Pulmonary artery endothelial cell (primary cell): Measurements from ENCODE around the gene KRT31. TPM values are rescaled to one million over a fixed set of nuclear protein-coding genes. Genes with fewer than 3 reads are reported as not detected.
"Not testable (repeated sequence)": the region's sequence is repeated elsewhere in the genome, so short reads cannot be mapped to it uniquely, and the experiment has no call there.

Experiments
- DNase-seq: peaks from one replicate; pipeline ENCODE4 v3.0.0-alpha.2; 2011; ENCODE audit warnings: low read depth, low spot score
- total RNA-seq: library from RNA; depleted of rRNA; stranded (reverse); fragments of >200 nt; gene quantifications from 2 replicates; pipeline ENCODE4 v1.2.3, GENCODE V29; 2014

The KRT31 gene
- total RNA-seq, 1 donor from 2014 or later = not detected

DNA sequence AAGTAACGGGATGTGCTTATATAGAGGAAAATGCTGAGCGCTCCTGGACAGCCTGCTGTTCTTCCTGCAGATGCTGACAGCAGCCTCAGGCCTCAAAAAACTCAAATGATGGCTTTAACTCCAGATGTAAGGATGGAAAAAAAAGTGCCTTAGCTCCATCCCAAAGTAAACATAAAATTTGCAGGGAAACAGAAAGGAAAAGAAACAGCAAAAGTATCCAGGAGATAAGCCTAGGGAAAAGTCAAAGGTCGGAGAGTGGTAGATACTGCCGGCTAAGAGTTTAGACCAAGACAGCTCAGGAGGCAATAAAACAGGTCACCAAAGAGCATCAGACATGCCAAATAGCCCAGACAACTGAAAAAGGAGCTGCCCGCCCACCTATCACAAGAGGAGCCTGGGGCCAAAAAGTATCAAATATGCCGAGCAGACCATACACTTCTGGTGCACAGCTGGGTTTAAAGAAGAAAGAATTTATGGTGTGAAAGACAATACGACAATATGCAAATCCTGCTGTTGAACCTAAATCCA, 6.9 kb downstream of the KRT31 start:
- no peak for DNase-seq

DNA sequence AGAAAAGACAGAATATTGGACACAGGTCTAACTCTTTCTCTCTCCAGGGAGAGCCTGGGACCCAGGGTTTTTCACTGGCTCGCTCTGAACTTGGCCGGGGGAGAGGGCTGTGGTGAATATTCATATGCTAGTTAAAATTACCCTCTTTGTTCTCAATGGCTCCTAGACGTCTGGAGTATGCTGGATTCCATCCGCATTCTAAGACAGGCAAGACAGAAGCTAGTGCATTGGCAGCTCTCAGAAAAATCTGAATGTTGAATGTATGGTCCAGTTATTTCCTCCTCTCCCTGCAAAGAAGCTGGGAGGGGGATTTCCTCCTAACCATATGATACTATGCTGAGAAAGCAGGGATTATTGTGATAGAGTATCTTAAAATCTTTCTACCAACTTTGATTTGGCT, 9.7 kb downstream of the KRT31 start:
- DNase-seq = no peak

DNA sequence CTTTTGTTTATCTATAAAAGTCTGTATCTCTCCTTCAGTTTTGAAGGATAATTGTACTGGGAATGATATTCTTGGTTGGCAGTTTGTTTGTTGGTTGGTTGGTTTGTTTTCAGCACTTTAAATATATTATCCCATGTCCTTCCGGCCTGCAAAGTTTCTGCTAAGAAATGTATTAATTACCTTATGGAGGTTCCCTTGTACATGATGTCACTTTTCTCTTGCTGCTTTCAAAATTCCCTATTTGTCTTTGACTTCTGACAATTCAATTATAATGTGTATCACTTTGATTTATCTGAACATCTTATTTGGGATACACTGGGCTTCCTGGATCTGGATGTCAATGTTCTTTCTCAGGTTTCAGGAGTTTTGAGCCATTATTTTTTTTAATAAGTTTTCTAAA, 11.2 kb downstream of the KRT31 start:
- DNase-seq = no peak

DNA sequence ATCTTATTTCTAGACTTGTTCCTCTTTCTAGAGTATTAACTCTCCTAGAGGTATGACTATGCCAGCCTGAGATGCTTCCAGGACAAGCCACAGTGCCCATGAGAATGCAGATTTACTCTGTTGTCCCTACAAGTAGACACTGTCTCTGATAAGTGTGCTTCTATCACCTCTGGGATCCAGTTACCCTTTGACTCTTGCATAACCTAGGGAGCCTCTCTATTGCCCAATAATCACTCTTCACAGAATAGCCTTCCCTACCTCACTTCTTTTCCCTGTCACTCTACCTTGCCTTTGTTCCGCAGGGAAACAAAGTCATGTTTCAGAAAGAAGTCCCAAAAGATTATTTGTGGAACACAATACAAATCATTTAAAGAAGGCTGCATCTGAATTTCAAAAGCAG, 13.7 kb downstream of the KRT31 start:
- no peak for DNase-seq

DNA sequence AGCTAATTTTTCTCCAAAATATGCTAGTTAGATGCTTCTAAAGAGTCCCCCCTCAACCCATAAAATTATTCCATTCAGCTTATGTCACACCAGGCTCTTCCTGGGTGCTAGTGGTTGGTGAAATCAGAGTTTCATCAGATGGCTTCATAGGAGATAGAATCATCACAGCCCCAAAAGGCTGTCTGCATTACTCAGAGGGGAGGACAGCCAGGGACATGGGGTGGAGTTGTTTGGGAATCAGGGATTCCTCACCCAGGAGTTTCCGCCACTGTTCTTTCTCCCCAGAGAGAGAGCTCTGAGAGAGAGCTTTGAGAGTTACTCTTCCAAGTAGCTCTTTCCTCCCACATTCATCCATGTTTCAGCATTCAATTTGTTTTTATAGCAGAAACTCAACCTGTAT, 15.0 kb downstream of the KRT31 start:
- no peak for DNase-seq

DNA sequence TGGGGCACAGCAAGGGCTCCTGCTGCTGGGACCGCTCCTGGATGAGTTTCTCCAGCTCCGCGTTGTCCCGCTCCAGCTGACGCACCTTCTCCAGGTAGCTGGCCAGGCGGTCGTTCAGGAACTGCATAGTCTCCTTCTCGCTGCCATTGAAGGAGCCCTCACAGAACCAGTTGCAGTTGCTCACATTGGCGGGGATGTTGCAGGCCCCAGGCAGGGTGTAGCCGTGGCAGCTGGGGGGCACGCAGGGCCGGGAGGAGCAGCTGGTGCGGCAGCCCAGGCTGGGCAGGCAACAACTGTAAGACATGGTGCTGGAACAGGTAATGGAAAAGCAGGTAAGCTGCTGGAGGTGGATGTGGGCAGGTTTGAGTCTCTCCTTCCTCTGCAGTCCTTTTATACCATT, 15.5 kb downstream of the KRT31 start, which contains the start of gene KRT34:
TSS of gene KRT34 (minus strand) at position 364 of the 400 bp plus-strand sequence. CDS start at position 304, 60 bp downstream.
- not testable (repeated sequence) for DNase-seq

DNA sequence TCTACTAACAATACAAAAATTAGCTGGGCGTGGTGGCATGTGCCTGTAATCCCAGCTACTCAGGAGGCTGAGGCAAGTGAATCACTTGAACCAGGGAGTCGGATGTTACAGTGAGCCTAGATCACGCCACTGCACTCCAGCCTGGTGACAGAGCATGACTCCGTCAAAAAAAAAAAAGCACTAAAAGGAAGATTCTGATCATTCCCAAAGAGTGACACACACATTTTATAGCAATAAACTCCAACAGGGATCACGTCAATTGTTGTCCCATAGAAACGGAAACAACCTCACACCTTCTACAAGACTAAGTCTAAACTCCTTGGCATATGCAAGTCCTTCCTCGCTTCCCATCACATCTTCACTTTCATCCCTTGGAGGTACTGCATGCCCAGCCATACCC, 17.3 kb downstream of the KRT31 start:
- not testable (repeated sequence) for DNase-seq

DNA sequence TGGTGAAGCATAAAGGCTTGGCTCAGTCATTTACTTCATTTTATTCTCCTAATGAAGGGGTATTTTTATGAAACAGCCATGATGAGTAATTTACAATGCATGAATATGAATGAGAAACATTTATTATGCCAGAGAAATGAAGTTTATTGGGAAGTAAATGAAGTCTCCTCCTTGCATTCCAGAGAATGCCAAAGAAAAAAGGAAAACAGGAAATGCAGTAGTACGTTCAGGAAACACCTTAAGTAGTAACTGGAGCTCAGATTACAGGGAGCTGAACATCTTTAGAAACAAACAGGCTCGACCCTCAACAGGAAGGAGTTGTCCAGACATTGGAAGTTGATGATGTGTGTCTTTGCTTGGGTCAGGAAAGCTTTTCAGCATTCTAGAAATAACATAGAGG, 19.9 kb downstream of the KRT31 start:
- DNase-seq = peak; percentile 33

DNA sequence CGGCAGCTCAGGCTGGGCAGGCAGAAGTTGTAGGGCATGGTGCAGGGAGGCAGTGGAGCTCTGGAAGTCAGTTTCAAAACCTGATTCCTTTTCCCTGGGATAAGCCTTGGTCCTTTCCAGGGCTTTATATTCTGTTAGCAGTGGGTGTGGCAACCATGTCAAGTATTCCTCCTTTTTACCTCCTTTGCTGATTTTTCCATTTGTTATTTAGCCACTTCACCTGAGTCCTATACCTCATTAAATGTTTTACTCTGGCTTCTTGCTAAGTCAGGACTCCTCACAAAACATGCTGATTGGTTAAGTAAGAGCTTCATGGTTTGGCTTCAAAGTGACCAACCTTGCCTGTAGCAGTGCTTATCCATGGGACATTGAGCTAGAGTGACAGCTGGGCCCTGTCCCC, 27.7 kb downstream of the KRT31 start, which contains the start of gene KRT33B:
TSS of gene KRT33B (minus strand) at position 101 of the 400 bp plus-strand sequence. CDS start at position 38, 63 bp downstream.
- no peak for DNase-seq

DNA sequence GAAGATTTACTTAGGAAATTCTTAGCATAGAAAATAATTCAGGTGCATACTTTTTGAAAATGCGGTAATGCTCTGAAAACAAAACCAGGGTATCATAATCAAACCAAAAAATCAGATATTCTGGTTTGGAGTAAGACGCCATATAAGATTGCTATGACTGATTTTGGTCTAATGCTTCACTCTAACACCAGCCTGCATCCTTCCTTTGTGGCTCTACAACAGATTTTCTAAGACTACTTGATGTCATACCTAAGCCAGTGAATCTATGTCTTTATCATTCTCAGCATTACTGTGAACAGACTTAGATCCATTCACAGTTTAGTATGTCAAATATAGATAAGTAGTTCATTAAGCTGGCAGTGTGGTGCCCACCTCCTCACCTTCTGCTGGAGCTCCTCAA, 28.4 kb downstream of the KRT31 start:
- DNase-seq = no peak

DNA sequence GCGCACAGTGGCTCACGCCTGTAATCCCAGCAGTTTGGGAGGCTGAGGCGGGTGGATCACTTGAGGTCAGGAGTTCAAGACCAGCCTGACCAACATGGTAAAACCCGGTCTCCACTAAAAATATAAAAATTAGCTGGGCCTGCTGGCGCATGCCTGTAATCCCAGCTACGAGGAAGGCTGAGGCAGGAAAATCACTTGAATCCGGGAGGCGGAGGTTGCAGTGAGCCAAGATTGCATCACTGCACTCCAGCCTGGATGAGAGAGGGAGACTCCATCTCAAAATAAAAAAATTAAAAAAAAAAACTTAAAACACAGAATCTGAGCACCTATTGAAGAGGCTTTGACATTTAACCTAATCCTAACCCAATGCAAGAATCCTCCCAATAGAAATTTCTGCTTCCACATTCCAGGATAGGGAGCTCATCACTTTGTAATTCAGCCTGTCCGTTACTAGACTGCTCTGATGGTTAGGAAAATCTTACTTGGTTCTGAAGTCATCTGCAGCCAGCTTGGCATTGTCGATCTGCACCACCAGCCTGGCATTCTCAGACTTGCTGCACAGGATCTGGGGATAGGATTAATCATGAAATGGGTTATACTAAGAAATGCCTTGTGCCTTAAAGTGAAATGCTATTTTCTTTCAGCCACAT, 29.9 kb downstream of the KRT31 start:
- no peak for DNase-seq

DNA sequence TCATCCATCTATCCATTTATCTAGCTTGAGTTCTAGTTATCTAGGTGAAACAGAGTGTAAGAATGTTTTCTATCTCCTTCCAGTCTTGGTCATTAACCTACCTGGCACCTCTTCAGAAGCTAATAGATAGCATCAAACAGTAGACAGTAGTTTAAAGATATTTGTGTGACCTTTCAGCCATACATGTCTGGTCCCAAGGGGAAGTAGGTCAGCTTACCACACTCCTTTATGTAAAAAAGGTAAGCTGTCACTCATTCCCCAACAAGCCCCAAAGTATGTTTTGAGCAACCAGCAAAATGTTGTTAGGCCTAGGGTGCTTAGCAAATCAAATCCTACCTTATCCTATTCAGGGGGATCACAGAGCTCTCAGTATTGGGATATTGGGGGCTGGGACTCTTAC, 31.3 kb downstream of the KRT31 start:
- no peak for DNase-seq

DNA sequence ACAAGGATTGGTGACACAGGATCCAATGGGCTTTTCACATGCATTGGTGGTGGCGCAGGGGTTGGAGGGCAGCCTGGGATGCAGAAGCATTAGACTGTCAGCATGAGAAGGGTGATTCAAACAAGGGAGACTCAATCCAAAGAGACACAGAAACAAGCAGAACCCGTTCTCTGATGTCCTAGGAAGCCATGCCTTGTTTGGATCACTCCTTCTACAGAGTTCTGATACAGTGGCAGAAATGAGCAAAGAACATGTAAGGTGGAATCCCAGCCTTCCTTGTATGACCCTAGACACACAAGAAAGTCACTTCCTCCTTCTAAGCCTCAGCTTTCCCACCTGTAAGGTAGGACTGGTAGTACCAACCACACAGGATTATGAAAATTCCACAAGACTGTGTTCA, 33.5 kb downstream of the KRT31 start:
- no peak for DNase-seq

DNA sequence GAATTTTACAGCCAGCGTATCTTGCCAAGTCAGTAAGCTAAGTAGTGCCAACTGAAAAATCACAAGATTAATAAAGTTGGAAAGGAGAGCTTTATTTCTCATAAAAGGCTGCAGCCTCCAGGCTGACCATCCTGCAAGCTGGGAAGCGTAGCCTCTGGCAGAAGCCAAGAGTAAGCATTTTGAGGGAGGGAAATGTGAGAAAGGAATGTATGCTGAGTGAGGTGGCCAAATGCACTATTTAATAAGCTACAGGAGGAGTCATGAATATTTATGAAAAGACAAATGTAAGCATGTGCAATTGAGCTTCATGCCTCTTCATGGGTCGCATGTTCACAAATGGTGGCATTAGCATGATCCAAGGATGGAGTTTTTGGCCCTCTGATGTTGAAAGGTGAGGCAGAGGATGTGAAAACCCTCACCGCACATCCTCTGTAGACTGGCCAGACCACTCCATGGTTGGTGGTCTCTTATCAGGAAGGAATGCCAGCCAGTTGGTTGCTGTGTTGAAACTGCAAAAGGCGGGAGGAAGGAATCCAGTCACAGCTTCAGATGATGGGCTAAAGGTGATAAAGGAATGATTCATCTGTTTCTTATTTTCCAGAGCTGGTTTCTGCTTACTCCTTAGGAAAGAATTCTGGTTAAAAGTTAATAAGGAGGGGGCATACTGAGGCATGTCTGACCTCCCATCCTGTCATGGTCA, 37.0 kb downstream of the KRT31 start:
- DNase-seq = no peak

DNA sequence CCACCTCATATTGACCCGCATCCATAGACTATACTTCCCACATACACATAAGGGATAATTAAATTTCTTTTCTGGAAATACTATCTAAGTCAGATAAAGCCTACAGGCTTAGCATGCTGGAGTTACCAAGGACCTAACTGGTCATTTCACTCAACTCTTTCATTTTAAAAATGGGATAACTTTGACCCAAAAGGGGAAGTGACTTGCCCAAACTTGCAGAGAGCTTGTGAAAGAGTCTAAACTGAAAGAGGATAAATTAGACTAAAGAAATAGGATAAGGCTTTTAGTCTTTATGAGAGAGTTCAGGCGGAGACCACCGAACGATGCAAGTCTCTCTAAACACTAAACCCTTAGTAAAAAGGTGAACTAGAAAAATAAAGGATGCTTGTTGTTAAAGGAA, 42.9 kb downstream of the KRT31 start:
- no peak for DNase-seq

DNA sequence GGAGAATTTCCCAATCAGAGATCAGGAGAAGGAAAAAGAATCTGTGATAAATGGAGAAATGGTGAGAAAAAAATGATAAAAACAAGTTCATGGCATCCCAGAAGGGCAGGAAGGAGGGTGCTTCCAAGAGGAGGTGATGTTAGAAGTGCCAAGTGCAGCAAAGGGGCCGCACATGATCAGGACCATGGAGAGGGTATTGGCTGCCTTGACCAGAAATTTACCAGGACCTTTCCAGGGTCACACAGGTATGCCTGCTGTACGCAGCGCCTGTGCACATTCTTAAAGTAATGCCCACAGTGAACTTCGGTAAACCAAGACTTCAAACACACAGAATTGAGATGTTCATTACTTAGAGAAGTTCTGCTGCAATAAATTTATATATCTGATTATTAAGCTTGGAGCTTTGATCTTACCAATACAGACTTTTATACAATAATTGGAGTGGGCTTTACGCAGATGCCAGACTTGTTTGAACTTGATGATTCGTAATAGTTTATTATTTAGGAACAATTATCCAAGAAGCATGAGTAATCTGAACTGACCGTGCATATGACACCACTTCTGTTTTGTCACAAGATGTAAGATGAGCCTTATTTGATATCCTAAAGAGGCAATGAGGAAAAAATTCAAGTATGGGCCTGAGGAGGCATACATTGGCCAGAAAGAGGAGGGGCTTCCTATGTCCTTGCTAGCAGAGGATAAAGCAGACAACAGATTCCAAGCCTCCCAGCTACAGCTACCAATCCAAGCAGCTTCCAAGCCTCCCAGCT, 44.6 kb downstream of the KRT31 start:
- DNase-seq = no peak

DNA sequence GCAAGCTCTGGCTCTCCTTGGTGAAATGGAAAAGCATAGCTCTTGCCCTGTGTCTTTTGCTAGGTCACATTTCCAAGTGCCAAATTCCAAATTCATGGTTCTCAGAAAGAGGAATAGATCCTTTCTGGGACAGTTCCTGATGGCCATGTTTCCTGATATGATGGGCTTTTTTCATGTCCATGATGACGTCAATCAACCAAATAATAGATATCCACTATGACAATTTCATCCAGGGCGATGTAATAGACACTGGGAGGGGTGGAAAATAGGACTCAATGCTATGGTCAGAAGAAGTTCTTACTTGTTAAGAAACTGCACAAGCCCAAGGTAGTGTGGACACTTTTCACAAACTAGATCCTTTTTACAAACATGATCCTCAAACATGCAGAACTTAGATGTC, 46.2 kb downstream of the KRT31 start:
- no peak for DNase-seq

DNA sequence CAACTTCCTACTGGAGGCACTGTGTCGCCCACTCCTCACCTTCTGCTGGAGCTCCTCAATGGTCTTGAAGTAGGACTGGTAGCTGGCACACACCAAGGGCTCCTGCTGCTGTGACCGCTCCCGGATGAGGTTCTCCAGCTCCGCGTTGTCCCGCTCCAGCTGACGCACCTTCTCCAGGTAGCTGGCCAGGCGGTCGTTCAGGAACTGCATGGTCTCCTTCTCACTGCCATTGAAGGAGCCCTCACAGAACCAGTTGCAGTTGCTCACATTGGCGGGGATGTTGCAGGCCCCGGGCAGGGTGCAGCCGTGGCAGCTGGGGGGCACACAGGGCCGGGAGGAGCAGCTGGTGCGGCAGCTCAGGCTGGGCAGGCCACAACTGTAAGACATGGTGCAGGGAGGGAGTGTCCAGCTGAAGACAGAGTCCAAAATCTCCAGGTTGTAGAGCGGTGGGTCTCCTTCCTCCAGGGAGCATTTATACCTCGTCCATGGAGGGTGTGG, 47.0 kb downstream of the KRT31 start, which contains the start of gene KRT33A:
TSS of gene KRT33A (minus strand) at position 448 of the 498 bp plus-strand sequence. CDS start at position 387, 61 bp downstream.
- DNase-seq = not testable (repeated sequence)

DNA sequence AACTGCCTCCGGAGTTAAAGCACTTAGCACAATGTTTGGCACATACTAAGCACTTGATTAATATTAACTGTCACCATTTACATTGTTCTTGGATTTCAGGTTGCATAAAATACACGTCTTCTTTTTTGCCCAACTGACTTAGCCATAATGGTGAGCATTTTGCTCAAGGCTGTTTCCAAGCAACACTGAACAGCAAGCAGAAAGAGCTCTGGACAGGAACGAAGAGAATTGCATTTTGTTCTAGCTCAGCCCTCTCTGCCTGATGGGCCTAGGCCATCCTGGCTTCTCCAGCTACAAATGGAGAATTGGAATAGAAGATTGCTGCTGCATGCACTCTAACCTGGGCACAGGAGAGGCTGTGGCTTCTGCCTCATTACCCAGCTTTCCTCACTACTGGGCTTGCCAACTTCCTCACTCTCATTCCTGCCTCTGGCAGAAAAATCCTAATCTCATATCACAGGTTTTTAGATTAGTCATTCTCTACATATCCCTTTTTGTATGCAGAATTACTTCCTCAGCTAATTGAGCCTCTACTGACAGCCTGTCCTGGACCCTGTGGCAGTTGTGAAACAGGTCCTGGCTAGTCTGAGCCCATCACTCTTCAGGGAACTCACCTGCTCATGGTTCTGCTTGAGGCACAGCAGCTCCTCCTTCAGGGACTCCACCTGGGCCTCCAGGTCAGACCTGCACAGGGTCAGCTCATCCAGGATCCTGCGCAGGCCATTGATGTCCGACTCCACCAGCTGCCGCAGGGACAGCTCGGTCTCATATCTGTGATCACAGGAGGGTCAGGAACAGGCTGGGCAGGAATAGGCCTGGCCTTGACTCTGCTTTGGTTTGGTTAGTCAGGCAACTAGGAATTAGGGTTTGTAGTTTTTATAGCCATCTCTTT, 49.3 kb downstream of the KRT31 start:
- no peak for DNase-seq

DNA sequence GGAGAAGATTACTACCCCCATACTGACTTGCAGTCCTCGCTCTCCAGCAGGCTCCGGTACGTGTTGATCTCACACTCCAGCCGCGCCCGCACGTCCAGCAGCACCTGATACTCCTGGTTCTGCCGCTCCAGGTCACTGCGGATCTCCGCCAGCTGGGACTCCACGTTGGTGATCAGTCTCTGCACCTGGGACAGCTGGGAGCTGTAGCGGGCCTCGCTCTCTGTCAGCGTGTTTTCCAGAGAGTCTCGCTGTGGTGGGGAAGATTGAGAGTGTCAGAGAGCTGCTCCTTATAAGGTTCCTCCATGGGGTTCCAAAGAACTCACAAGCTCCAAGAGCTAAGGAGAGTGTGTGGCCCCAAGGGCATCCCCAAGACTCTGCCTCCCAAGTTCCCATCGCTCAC, 51.0 kb downstream of the KRT31 start:
- DNase-seq = not testable (repeated sequence)

DNA sequence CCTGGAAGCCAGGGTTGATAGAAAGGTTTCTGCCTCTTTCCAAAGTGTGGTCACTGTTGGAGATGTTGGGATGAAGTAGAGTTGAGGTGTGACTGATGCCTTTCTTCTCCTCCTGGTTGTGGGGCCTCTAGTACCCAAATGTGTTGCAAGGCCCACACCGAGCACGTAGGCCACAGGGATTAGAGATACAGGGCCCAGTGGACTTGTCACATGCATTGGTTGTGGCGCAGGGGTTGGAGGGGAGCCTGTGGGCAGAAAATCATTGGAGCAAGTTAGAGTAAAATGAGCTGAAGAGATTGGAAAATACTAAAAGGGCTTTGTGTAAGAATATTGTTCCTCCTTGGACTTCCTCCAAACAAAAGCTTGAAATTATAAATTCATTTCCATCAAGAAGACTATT, 51.4 kb downstream of the KRT31 start:
- no peak for DNase-seq
